Fibroblast of gingiva (primary cell): ENCODE results near the gene OTUD5.

Source experiments
- DNase-seq: peaks from one replicate; pipeline ENCODE4 v3.0.0-alpha.2; 2011; ENCODE audit warnings: low read depth

The OTUD5 gene

DNA sequence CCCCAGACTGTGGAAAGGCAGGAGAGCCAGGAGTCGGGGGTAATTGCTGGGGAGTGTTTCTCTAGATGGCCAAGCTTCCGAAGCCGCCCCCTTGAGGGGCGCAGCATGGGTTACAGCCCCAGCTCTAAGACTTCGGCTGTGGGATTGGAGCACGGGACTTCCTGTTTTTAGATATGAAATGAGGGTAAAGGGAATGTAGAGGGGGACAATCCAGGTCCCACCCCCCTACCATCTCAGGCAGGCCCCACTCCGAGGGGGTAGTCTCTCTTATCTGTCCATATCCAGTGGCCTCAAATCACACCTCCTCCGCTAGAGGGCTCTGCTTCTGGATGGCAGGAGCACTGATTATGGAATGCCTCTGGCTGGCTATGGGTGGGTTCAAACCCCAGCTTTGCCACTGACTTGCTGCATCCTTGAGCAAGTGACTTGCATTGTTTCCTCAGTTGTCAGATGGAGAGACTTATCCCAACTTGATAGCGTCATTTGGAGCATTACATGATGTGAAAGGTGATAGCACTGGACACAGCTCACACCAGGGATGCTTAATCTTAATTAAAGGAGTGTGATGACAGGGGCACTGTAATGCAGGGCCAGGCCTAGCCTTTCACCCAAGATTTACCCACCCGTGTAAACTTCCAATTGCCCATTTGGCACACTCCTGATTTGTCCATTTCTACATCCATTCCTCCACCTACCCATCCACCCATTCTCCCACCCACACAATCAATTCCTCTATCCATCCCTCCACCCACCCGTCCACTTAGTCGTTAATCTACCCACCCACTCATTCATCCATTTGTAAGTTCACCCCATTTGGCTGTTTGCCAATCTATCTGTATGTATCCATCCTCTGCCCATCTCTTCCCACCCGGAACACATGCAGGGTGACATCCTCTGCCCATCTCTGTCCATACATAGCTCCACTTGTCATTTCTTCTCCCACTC, 15.1 kb upstream of the OTUD5 start:
- peak; percentile 37 for DNase-seq

DNA sequence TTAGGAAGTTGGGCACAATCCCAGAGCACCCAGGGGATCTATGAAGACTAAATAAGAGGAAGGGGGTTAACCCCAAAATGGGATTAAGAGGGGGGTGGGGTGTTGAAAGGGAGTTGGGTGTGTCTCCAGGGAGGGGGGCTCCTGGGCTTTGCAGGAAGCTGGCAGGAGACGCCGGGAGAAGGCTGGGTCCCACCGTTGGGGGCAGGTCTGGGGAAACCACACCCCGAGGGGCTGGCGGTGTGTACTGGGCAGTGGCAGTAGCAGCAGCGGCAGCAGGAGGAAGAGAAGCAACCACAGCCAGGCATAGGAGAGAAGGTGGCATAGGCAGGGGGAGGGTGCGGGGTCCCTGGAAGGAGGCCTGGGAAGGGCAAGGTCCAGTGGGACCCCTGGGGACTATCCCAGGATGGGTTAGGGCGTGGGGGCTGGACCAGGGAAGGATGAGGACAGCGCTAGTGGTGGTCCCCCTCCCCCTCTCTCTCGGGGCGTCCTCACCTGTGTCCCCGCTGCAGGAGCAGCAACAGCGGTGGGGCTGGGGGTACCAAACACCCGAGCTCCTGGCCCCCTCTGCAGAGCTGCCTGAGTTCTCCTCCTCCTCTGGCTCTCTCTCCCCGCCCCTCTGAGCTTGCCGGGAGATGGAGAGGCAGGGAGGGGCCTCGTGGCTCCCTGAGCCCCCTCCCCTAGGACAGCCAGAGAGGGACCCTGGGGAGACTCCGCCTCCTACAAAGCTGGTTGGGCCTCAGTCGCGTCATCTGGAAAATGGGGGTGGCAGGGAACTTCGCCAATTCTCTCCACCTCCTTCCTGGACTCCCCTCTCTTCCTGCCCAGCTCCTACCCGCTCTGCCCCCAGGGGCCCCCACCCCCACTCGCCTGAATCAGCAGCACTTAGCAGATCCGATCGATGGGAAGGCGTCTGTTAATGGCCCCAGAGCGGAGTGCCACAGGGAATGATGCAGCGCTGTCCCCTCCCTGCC, 14.1 kb upstream of the OTUD5 start, which contains the start of gene KCND1:
TSS of gene KCND1 (minus strand) at position 596 of the 971 bp plus-strand sequence. CDS start 1,573 bp downstream, outside the sequence.
- DNase-seq, result peak; percentile 13

DNA sequence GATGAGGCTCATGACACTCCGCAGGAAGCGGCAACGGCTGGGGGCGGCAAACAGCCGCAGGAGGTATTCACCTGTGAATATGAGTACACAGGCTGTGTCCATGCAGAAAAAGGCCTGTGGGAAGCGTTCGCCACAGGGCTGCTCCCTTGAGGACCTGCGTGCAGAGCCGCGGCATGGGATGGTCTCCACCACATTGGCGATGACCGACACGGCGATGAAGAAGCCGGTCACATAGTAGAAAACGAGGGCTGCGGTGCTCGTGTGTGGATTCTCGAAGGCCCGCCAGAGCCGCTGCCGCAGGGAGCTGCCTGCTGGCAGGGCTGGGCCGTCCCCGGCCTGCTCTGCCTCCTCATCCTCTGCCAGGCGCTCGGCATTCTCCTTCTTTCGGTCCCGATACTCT, 12.1 kb upstream of the OTUD5 start:
- DNase-seq, result no peak

DNA sequence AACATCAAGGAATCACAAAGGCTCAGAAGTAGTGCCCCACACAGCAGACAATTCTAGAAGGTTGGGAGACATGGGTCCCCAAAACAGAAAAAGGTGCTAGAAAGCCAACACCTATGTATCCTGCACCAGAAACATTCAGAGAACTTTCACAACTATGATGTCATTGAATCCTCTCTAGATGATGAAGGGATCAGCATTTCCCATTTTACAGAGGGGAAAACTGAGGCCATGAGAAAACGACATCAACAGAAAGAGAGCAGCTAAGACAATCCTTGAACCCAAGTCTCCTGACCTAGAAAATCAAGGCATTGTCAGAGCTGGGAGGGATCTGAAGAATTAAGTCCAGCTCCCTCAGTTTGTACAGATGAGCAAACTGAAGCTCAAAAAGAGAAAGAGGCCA, 11.0 kb upstream of the OTUD5 start:
- DNase-seq, result no peak

DNA sequence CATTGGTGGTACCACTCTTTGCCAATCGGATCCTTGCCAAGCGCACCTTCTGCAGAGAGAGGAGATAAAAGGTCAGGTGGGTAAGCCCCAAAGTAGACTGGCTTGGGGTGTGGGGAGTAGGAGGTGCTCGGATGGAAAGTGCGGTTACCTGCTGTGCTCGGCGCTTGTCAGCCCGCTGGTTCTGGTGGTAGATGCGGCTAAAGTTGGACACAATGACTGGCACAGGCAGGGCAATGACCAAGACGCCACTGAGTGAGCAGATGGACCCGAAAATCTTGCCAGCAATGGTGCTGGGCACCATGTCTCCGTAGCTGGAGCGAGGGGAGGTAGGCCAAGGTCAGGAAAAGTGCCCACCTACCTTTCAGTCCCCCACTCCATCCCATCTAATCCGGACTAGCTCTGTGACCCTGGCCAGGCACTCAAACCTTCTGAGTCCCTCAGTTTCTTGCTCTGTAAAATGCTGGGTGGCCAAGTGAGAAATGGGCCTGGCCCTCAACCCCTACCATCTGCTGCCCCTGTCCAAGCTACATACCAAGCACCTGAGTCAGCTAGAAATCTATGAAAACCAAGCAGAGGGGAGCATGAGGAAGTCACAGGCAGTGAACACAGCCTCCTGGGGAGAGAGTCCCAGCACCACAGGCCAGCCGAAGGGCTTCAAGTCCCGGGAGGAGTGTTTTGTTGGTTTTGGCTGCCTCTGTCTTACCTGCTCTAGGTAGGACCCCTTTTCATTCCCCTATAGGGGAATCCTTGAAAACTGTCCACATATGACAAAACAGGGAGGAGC, 9.6 kb upstream of the OTUD5 start:
- no peak for DNase-seq

DNA sequence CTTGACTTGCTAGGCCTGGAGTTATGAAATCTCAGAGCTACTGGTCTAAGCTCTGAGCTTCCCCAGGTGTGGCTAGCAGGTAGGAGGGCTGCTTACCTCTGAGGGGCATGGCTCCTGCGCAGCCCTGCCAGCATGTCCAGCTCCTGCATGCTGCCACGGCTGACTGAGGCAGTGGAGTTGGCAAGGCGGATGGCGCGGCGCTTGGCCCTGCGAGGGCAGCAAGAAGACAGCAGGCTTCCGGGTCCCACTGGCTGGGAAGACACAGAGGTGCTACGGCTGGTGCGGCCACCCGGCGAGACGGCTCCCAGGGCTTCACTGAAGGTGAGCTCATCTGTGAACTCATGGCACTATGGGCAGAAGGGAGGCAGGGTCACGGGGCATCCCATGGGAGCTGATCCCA, 8.6 kb upstream of the OTUD5 start:
- DNase-seq, result no peak

DNA sequence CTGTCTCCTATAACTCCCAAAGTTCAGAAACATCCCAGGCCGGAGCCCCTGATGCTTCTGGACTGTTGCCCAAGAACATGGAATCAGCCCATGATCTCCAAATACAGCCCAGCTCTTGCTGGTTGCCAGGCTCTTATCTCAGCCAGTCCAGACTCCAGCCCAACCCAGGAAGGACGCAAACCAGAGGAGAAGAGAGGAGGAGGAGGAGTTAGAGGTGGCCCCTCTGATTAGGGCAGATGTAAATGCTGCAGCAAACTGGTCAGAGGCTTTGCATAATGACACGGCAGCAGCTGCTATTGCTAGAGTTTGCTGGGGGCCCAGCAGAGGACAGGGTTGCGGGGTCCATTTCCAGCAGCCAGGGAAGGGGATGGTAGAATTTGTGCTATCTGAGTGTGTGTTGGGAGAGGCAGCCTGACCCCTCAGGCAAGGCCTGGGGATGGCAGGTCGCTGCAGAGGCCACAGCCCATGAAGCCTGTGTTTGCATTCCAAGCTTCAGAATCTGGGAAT, 4.2 kb upstream of the OTUD5 start:
- no peak for DNase-seq

DNA sequence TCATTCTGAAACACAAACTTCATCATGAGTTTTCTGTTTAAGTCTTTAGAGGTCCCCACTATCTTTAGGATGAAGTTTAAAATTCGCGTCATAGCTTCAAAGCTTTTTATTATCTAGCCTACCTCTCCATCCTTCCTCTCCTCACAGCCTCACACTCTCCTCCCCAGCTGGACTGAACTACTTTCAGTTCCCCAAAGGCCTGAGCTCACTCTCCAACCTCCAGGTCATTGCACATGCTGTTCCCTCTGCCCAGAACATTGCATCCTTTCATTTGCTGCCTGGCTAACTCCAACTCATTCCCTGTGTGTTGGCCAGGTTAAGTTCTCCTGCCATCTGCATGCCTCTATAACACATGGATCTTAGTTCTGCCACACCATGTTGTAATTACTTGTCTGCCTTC, 2.9 kb upstream of the OTUD5 start:
- DNase-seq, result no peak

DNA sequence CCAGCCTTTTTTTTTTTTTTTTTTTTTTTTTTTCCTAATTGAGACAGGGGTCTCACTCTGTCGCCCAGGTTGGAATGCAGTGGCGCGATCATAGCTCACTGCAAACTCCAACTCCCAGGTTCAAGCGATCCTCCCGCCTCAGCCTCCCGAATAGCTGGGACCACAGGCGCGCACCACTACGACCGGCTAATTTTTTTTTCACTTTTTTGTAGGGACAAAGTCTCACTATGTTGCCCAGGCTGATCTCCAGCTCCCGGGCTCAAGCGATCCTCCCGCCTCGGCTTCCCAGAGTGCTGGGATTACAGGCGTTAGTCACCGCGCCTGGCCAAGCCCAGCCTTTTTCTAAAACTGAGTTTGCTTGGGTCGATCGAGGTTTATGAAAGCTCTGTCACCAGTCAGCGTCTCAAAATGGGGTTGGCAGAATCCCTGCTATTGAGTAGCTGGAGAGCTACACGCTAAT, 1.3 kb upstream of the OTUD5 start:
- peak; percentile 64 for DNase-seq

DNA sequence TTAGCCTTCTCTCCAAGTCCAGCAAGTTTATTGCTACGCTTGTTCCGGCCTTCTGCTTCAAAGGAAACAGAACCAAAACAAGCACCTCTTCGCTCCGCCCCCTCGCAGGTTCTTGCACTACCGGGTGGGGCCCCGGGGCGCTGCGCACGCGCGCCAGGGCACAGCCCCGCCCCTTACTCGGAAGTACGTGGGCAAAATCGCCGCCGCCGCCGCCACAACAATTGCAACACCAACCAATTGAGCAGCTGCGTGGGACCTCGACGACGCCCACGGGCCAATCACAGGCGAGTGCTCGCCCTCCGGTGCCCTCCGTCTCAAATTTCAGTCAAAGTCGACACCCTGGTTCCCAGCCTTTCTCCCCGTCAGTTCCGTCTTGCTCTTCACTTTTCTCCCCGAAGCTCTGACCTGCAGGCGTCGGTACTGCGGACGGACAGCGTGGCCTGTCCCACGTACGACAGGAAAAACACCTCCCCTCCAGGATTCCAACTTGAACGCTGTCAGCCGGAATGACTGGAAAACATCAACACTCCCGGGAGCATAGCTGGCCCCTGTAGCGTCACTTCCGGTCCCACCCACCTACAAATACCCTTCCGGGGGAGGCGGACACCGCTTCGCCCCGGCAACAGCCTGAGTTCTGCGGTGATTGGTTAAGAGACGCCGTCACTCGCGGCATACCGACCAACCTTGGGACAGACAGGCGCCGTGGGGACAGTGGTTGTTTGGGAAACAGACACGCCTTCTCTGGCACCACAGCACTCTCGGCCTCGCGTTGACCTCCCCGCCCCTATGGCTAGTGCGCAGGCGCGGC, 624 bp upstream of the OTUD5 start:
- peak; percentile 98 for DNase-seq

DNA sequence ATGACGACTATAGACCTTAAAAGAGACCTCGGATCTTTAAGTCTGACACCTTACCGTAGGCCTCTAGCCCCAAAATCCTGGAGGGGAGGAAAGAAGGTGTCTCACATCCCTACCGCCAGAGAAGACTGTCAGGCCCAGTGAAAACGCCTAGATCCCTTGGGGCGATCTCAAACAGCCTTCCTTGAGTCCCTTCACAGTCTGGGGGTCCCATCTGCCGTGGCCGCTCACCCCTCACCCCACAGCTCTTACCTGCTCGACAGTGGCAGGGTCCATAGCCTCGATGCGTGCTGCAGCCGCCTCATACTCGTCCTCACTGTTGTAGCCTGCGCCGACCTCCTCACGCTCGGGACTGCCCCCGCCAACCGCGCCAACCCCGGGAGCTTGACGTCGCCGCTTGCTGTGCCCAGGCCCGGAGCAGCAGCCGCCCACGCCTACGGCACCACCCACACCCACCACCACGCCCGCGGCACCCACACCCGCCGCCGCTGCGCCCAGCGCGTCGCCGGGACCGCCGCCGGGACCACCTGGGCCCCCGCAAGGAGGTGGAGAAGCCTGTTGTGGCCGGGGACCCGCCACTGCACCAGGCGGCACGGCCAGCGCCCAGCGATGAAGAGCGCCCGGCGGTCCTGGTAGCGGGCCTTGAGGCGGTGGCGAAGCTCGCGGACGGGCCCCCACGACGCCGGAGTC, 536 bp downstream of the OTUD5 start:
- DNase-seq, result no peak

DNA sequence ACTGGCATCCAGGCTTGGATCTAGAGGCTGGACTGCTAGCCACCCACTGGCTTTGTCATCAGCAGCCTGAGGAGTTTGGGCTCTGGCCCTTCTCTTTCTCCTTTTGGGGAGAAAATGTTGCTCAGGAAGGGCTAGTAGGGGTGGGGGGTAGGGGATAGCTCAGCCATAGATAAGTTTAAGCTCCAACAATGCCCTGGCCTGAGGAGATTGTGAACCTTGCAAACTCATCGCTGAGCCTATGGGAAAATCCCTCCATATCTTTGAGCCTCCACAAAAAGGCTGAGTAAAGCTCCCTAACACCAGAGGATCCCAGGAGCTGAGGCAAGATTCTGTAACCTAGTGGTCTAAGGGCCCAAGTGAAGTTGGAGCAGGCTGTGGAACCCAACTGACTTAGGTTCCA, 8.8 kb downstream of the OTUD5 start:
- DNase-seq, result no peak

DNA sequence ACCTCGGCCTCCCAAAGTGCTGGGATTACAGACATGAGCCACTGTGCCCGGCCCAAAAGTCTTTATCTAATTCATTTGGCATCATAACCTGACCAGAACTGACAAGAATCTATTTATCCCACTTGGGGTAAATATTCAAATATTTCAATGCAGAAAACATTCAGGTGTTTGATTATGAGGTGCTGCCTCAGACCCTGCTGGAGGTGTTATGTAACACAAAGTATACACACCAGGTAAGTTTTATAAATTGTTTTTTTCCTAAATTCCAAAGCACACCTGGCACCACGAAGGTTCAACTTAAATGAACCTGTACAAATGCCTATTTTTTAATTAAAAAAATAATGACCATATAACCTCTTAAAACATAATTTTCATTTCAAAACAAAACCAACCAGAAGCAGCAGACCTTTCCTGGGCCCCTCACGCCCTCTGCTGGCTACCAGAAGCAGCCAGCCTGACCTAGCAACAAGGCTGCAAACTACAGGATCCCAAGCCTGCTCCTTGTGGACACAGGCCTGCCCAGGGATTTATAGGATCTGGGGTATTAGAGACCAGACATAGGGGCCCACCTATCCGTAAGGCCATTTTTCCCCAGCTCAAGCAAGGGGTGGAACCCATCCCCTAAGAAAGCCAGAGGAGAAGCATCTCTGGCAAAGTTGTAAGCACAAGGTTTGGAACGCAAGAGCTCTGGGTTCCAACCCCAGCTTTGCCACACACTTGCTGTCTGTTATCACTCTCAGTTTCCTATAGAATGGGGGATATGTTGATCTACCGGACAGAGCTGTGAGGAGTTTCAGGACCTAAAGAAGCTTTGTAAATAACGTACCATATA, 11.7 kb downstream of the OTUD5 start:
- DNase-seq, result peak; percentile 30

DNA sequence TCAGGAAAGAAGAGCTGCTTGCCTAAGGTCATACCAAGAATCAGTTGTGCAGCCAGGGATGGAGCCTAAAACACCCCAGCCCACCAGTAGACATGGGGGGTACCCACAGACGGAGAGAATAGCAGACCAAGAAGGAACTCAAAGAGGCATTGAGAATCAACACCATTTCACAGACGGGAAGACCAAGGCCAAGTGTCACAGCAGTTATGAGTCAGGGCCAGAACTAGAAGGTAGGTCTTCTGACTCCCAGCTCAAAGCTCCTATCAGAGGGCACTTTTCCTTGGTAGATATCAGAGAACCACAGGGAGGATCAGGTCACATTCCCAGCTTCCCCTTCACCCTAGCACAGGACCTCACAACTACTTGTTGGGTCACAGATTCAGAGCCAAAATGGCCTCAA, 14.5 kb downstream of the OTUD5 start:
- DNase-seq, result no peak

DNA sequence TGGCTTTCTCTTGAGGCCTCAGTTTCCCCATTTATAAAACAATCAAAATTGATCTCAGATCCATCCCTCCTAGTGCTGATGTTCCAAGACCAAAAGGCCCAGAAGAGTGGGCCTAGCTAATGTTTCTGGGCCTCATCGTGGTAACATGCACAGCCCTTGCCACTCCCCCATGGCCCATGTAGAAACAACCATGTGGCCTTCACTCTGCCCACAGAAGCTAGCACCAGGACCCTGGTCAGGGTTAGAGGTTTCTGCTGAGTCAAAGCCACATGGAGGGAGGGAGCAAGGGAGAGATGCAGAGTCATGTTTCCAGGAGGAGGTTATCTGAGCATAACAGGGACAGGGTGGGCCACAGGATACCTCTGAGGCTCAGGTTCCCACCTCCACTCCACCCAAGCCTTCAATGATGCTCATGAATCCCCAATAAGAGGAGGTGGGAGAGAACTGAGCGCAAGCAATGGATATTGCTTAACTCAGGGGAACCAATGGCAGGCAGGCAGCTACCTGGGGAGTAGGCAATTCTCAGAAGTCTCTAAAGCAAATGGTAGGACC, 16.9 kb downstream of the OTUD5 start:
- DNase-seq, result no peak

DNA sequence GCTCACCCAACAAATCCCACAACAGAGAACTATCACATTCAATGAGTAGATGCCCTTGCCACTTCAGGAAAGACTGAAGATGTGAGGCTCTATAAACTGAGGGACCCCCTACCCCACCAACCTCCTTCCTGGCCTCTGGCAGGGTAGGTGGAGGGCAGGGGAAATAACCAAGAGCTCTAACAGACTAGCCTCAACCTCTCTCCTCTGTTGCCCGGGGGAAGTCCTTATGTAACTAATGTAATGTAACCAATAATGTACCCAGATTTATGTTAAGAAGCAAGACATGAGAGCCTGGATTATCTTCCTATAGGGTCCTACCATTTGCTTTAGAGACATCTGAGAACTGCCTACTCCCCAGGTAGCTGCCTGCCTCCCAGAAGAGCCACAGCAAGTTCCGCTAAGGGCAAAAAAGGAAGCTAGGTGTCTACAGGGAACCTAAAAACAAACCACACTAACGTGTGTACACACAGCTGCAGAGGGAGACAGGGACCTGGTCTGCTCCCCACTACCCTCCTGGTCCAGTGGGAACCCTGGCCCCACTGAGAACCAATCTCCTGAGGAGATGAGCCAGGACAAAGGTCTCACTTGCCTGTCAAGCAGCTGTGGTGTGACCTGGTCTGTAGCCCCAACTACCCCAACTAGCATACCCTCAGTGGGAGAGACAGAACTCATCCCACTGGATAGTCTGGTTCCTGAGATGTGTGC, 17.7 kb downstream of the OTUD5 start:
- DNase-seq, result no peak

DNA sequence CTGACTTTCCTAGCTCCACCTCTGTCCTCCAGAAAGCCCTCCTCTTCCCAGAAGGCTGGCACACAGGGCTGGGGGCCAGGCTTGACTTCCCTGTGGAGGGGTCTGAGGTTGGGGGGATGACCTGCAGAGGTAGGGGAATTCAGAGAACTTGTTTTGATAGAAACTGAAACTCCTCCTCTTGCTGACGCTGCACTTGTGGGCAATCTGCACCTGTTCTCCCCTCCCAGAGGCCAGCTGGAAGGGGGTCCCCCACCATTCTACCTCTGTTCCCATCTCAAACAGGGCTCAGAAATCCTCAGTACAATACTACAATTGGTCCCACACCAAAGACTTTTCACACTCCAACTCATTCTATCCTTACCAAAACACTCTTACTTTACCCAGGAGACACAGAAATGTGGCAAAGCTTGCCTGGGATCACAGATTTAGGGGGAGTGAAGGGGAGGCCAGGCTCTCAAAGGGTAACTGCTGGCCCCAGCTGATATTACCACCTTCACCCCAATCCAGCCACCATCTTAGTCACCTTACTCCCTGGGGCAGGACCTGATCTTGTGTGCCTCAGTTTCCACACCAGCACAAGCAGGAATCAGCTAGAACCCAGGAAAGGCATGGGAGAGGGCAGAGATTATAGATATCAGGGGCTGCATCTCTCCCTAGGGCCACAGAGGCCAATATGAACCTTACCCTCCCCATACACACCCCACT, 18.5 kb downstream of the OTUD5 start:
- no peak for DNase-seq
